GM21723 (cell line): Measurements from ENCODE around the gene SOWAHB.
"Not testable (repeated sequence)": the region's sequence is repeated elsewhere in the genome, so short reads cannot be mapped to it uniquely, and the experiment has no call there.

Experiments used
- ATAC-seq: cut with Tn5 transposase; IDR thresholded peaks from one replicate; pipeline ENCODE4 v1.9.1; 2021; ENCODE audit warnings: mild to moderate bottlenecking, moderate library complexity; ENCODE audit not compliant: unreplicated experiment

The SOWAHB gene

DNA sequence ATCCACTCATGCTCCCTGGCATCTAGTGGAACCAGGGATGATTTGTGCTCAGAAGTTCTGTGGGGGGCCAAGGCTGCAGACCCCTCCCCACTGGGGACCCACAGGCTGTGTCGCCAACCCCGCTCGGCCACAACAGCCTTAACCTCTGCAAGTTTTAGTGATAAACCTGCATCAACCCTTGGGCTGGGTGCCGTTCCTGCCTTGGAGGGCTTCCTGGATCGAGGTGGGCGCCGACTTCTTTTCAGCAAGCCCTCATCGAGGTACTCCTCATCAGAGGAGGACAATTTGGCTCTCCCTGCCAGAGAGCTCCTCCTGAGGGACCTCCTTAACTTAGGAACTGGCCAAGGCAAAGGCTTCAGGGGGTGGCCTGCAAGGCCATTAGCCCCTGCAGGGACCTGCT, 1.9 kb downstream of the SOWAHB start:
- no peak for ATAC-seq

DNA sequence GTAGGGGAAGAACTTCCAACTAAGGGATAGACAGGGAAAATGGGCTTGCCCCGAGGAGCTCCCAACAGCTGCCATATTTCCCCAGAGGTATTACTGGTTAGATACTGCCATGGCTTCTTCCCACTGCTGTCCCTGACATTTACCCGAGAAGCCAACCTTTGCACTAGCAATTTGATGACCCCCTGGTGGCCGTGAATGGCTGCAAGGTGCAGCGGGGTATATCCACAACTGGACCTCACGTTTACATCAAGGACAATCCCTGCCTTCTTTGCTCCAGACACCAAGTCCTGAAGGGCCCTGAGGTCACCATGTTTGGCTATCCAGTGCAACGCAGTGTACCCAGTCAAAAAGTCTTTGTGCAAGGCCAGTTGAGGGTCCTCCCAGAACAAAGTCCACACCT, 2.3 kb downstream of the SOWAHB start:
- no peak for ATAC-seq

DNA sequence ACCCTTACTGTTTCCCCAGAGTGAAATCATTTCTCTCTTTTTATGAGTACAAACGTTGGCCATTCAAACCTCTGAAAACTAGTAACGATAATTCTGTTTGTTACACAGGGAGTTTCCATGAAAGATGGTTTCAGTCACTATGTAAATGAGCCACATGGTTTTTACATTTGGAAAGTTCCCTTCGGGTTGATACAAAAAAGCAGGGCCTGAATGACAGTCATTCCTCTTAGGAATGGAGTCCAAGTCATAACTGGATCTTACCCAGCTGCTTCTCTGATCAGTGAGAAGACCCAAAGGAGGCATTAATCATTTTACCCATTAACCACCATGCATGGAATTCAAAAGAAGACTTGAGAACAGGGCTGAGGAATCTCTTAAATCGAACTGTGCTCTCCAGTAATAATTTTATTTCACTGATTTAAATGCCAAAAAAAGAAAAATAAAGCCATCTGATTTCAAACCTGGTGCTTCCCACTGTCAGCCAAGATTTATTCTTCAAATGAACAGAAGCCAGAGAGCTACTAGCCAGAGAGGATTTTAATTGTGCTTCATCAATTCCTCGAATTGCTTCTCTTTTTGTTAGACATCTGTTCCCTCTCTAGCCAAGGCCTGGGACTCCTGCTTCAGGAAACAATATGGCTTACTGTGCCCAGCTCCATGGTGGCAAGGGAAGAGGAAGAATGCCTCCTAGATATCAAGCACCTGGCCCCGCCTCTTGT, 3.2 kb downstream of the SOWAHB start:
- ATAC-seq = no peak

- no peak for ATAC-seq
These were observed 5.3 kb downstream of the SOWAHB start for GRCh38 chr4:76892601-76893000.

DNA sequence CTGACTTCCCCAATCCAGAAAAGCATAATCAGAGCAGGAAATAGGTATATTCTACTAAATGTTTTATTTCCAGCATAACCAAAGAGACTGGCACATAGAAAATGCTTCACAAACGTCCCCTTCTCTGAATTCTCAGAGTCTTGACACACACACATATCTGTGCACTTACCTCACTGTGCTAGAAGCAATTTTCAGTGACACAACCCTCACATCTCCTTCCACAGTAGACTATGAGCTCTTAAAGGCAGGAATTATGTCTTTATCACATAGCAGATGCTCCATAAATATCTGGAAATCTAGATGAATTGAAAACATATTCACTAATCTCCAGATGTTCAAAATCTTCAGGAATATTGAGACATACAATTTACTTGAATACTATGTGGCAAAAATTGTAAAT, 5.9 kb downstream of the SOWAHB start:
- ATAC-seq = no peak

- no peak for ATAC-seq
These were observed 11.0 kb downstream of the SOWAHB start for GRCh38 chr4:76886848-76887441.

GRCh38 chr4:76886214-76886613, 11.7 kb downstream of the SOWAHB start:
- no peak for ATAC-seq

DNA sequence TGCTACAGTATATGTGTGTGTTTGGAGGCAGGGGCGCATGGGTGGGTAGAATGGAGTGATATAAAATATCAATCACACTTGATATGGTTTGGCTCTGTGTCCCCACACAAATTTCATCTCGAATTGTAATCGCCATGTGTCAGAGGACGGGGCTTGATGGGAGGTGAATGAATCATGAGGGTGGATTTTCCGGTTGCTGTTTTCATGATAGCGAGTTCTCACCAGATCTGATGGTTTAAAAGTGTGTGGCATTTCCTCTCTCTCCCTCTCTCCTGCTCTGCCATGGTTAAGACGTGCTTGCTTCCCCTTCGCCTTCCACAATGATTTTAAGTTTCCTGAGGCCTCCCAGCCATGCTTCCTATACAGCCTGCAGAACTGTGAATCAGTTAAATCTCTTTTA, 14.8 kb downstream of the SOWAHB start:
- no peak for ATAC-seq

DNA sequence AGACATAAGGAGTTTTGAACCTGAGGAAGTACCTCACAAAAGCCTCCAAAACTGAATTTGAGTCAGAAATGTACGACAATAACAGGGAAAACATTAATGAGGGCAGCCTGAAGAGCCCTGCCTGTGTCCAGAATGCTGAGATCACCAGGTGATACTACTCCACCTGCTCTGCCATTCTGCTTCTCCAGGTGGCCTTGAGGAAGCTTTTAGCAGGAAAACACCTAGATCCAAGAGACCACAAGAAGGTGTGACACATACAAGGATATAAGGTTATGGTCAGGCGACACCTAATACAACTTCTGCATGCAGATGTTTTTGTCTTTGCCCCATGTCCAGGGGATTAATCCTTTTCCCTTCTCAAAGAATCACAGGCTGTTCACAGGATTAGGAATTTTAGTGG, 15.3 kb downstream of the SOWAHB start:
- ATAC-seq = no peak

- ATAC-seq = no peak
These were observed 16.6 kb downstream of the SOWAHB start for GRCh38 chr4:76881375-76881774.

DNA sequence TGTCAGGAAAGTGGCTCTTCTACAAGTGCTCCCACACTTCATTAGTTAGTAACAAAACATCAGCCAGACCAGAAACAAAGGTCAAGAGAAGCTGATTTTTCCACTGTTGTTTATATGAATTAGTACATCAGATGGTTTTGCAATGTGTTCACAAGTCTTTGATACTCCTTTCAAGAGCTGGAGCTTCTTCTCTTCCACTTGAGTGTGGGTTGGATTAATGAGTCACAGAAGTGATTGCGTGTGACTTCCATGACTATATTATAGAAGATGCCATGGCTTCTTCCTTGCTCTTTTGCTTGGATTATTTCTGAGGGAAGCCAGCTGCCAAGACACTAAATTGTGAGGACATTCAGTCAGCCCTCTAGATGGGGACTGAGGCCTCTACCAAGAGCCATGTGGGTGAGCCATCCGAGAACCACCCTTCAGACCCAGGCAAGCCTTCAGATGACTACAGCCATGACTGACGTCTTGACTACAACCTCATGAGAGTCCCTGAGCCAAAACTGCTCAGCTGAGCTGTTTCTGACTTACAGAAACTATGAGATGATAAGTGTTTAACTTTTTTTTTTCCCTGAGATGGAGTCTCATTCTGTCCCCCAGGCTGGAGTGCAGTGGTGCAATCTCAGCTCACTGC, 18.1 kb downstream of the SOWAHB start:
- no peak for ATAC-seq

DNA sequence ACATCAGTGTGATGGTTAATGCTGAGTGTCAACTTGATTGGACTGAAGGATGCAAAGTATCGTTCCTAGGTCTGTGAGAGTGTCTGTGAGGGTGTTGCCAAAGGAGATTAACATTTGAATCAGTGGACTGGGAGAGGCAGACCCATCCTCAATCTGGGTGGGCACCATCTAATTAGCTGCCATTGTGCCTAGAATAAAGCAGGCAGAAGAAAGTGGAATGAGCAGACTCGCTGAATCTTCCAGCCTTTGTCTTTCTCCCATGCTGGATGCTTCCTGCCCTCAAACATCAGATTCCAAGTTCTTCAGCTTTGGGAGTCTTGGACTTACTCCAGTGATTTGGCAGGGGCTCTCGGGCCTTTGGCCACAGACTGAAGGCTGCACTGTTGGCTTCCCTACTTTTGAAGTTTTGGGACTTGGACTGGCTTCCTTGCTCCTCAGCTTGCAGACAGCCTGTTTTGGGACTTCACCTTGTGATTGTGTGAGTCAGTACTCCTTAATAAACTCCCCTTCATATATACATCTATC, 19.2 kb downstream of the SOWAHB start:
- not testable (repeated sequence) for ATAC-seq

GRCh38 chr4:76874176-76874575, 23.8 kb downstream of the SOWAHB start:
- ATAC-seq = no peak

GRCh38 chr4:76873495-76873894, 24.4 kb downstream of the SOWAHB start:
- no peak for ATAC-seq

GRCh38 chr4:76872556-76872955, 25.4 kb downstream of the SOWAHB start:
- ATAC-seq = no peak

DNA sequence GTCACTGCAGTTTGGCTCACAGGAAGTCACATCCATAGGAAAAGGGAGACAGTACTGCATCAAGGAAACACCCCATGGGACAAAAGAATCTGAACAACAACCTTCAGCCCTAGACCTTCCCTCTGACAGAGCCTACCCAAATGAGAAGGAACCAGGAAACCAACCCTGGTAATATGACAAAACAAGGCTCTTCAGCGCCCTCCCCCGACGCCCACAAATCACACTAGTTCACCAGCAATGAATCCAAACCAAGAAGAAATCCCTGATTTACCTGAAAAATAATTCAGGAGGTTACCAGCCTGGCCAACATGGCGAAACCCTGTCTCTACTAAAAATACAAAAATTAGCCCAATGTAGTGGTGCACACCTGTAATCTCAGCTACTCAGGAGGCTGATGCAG, 29.2 kb downstream of the SOWAHB start:
- ATAC-seq = not testable (repeated sequence)

DNA sequence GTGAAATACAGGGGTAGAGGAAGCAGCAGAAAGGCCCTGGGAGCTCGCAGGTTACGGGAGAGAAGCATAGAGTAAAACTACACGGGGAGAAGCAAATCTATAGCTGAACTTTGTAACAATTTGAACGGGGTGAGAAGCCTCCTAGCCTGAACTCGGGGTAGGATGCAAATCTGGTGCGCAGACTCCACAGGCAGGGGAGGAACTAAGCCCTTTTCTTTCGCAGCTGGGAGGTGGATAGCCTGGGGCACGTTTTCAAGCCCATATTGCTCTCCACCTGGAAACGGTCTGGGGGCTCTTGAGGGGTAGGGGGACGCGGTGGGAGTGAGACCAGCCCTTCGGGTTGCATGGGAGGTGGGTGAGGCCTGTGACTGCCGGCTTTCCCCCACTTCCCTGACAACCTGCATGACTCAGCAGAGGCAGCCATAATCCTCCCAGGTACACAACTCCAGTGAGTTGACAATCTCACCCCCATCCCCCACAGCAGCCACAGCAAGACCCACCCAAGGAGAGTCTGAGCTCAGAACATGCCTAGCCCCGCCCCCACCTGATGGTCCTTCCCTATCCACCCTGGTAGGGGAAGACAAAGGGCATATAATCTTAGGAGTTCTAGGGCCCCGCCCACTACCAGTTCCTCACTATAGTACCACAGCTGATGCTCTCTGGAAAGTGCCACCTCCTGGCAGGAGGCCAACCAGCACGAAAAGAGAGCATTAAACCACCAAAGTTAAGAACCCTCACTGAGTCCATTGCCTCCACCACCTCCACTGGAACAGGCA, 29.9 kb downstream of the SOWAHB start:
- no peak for ATAC-seq

DNA sequence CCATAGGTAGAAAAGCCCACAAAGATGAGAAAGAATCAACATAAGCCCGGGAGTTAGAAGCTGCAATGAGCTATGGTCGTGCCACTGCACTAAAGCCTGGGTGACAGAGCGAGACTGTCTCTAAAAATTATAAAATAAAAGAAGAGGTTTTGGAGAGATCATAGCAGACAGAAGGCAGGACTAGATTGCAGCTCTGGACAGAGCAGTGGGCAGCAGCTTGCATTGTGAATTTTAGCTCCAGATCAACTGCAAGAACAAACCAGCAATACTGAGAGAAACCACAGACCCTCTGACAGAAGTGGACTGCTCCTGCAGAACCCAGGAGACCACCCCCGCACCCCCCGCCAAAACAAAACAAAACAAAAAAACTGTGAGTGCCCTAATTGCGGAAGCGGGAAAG, 30.6 kb downstream of the SOWAHB start:
- ATAC-seq = no peak

DNA sequence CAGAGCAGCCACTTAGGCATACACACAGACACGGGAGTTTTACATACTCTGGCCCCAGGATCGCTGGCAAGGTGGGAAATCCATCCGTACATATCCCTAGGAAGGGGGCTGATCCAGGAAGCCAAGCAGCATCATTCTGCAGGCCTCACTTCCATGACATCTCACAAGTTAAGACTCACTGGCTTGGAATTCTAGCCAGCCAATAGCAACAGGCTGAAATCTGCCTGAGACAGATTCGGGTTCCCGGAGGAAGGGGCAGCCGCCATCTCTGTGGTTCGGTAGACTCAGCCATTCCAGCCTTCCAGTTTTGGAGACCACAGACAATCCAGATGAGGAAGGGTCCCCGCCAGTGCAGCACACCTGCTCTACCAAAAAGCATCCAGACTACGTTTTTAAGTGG, 31.3 kb downstream of the SOWAHB start:
- ATAC-seq = no peak

DNA sequence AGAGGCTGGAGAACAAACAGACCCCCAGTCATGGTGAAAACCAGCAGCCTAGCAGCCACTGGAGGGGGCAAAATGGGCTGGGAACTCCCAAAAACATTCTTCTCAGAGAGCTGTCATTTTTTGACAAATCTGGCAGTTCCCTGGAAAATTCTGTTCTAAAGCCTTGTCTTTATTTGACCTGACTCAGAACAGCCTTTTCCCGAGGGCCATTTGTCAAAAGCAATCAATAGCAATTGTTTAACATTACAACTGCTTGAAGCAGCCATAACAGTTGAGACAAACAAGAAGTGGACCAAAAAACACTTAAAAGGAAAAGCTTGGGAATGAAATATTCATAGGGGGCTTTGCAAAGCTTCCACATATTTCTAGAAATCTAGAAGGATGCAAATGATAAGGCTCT, 39.6 kb downstream of the SOWAHB start:
- ATAC-seq = no peak

- no peak for ATAC-seq
These were observed 40.9 kb downstream of the SOWAHB start for GRCh38 chr4:76857074-76857409.
